GM21390 (cell line): ENCODE data around the gene S100A9.

Source experiments
- ATAC-seq: cut with Tn5 transposase; IDR thresholded peaks from one replicate; pipeline ENCODE4 v1.9.1; 2021; ENCODE audit not compliant: unreplicated experiment

Gene S100A9

DNA sequence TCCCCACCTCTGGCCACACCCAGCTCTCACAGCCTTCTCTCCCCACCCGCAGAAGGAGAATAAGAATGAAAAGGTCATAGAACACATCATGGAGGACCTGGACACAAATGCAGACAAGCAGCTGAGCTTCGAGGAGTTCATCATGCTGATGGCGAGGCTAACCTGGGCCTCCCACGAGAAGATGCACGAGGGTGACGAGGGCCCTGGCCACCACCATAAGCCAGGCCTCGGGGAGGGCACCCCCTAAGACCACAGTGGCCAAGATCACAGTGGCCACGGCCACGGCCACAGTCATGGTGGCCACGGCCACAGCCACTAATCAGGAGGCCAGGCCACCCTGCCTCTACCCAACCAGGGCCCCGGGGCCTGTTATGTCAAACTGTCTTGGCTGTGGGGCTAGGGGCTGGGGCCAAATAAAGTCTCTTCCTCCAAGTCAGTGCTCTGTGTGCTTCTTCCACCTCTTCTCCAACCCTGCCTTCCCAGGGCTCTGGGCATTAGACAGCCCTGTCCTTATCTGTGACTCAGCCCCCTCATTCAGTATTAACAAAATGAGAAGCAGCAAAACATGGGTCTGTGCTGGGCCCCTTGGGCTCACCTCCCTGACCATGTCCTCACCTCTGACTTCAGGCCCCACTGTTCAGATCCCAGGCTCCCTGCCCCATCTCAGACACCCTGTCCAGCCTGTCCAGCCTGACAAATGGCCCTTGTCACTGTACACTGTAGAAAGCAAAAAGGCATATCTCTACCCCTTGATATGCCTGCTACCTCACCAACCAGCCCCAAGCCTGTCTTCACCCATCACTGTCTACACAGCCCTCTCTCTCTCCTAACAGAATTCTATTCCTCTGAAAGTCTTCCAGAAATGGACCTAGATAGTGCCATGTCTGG, 3.2 kb downstream of the S100A9 start:
- ATAC-seq, result no peak

- ATAC-seq, result no peak
These were observed 3.9 kb downstream of the S100A9 start for GRCh38 chr1:153361480-153362109.

GRCh38 chr1:153362187-153362775, 4.6 kb downstream of the S100A9 start:
- ATAC-seq, result no peak

DNA sequence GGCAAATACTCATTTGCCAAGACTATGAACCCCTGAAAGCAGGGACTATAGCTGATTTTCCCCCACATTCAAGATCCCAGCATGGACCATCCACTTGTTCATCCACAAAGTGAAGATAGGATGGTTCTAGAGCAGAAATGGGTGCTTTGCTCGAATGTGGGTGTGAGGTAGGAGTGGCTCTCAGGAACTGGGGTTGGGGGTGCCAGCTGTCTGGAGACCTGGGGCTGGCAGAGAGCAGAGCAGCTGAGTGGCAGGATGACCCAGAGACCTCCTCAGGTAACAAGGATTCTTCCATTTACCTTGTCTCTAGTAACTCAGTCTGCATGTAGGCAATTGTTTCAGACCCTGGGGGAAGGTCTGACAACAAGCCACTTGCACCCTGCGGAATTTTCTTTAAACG, 6.0 kb downstream of the S100A9 start:
- no peak for ATAC-seq

GRCh38 chr1:153364156-153364555, 6.5 kb downstream of the S100A9 start:
- no peak for ATAC-seq

GRCh38 chr1:153364766-153365666, 7.4 kb downstream of the S100A9 start:
- no peak for ATAC-seq

GRCh38 chr1:153365696-153366095, 8.0 kb downstream of the S100A9 start:
- ATAC-seq, result no peak

DNA sequence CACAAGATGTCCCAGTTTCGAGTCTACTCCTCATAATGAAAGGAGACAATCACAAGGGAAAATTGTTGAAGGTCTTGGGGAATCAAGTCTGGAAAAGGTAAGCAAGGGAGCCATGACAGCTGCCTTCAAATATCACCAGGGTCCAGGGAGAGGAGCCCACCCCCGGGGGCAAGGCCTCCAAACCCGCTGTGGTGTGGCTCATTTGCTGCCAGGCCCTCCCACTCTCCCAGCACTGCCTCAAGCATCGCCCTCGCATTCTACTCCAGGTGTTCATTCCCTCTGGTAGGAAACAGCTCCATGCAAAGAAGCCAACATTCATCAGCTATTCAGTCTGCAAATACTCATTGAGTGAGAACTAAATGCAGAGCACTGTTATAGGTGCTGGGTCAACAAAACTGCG, 8.6 kb downstream of the S100A9 start:
- no peak for ATAC-seq

DNA sequence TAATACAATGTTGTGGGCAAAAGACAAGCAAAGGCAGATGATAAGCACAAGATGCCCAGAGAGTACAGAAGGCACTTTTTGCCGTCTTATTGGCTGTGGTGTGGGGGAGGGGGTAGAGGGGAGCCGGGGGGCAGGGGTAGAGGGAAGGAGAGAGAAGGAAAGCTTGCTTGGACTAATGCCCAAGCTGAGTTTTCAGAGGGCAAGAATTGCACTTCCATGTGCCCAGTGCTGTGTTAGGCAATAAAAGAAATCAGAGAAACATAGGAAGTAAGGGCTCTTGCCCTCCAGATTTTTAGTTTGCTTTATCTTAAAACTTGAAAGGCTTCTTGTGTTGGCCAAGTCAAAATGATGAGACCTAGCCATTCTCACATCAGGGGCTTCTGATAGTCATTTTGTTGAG, 9.4 kb downstream of the S100A9 start:
- ATAC-seq, result no peak

DNA sequence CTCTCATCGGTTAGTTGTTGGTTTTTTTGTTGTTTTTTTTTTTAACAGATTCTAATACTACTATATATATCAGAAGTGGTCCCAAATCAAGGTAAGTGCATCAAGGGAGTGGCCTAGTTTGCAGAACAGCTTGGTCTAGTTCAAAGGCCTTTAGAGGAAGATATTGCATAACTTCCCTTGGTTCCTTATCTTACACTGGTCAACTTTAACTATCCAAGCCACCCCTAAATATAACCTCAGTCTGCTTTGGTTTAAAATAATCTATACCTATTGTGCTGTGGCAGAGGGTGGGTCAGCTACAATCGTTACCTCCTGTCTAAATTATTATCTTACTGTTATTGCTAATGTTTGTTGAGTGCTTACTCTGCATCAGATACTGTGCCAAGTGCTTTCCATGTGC, 10.8 kb downstream of the S100A9 start:
- ATAC-seq, result no peak

DNA sequence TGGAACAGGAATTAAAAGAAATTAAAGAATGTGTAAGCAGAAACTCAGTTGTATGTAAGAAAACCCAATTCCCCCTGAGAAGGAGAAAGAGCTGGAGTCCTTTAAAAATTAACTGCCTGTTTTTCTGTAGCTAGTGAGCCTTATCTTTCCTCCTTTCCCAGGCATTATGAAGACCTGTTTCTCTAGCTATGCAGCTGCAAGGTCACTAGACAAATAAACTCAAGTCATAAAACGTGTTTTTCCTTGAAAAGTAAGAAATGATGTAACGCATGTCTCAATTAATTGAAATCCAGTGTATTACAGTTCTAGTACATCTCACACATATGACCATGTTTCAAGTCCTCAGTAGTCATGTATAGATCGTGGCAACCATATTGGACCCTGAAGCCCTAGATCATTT, 12.5 kb downstream of the S100A9 start:
- ATAC-seq, result no peak

- ATAC-seq, result no peak
These were observed 13.6 kb downstream of the S100A9 start for GRCh38 chr1:153371231-153371630.

GRCh38 chr1:153372571-153372970, 14.9 kb downstream of the S100A9 start:
- no peak for ATAC-seq

- no peak for ATAC-seq
These were observed 16.4 kb downstream of the S100A9 start for GRCh38 chr1:153374071-153374470.

DNA sequence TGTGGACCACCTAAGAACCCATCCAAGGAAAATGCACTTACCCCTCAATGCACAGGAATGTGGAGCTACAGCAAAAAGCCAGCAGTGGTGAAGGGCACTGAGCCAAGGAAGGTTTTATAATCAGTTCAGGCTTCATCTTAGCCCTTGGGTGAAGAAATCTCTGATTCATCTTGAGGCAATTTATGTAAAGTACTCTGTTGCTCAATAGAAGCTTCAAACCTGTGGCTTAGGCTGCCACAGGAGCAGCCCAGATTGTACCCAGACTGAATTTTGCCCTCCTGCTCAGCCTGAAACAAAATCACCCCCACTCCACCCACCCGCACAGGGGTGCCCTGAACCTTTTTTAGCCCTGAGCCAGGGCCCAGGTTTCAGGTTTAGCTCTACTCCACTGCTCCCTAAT, 17.9 kb downstream of the S100A9 start, which contains the start of gene S100A12:
TSS of gene S100A12 (minus strand) at position 111 of the 400 bp plus-strand sequence. CDS start 1,029 bp downstream, outside the sequence.
- ATAC-seq, result no peak

DNA sequence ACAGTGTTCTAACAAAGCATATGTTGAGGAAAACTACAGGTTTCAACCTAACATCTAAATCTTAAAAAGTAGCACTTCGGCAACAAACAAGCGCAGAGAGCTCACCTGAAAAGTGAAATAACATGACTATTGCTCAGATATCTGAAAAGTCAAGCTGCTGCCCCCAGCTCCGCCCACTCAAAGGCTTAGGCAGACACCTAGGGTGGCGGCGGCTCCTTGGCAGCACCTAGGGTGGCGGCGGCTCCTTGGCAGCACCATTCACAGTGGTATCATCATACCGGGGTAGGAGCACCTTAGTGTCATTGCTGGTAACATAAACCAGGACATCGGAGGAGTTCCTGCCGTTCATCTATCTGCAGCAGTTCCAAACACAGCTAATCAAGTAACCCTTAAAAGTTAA, 21.9 kb downstream of the S100A9 start:
- no peak for ATAC-seq

- no peak for ATAC-seq
These were observed 23.1 kb downstream of the S100A9 start for GRCh38 chr1:153380711-153381110.

DNA sequence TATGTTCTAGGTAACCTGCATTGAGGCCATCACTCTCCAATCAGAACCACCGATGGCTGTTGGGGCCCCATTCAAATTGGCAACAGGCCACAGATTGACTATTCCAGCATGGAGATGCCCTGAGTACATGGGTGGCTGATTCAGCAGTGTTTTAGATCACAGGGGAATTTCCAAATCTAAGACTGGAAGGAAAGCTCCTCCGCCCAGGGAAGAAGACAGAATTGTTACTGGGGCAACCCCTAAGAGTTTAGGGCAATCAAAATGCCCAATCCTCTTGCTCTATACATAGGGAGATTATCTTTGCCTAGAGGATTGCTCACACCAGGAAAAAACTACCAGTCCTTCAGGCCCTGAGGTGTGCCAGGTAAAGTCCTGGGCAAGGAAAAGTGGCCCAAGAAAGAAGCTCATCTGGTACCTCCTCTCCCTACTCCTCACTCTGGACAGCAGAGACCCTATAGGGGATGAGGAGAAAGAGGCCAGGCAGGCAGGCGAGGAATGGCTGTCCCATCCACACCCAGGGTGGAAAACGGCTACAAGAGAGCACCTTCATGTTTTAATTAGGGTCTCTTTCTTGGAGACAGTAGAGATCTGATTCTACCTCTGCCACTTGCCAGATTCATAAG, 27.4 kb downstream of the S100A9 start:
- no peak for ATAC-seq

- no peak for ATAC-seq
These were observed 28.8 kb downstream of the S100A9 start for GRCh38 chr1:153386500-153386901.

- no peak for ATAC-seq
These were observed 29.3 kb downstream of the S100A9 start for GRCh38 chr1:153387001-153387400.
